ENCODE measurements around the gene RAD54L.
"Not testable (repeated sequence)": the region's sequence is repeated elsewhere in the genome, so short reads cannot be mapped to it uniquely, and the experiment has no call there.

Gene RAD54L

GRCh38 chr1:46288485-46289133 is 41.0 kb downstream of the RAD54L start:
- no peak for DNase-seq

- no peak for DNase-seq
These were observed 41.6 kb downstream of the RAD54L start for GRCh38 chr1:46289134-46289494.

- DNase-seq = no peak
These were observed 42.4 kb downstream of the RAD54L start for GRCh38 chr1:46289976-46290375.

GRCh38 chr1:46295306-46295705 is 47.7 kb downstream of the RAD54L start:
- DNase-seq = no peak

GRCh38 chr1:46298387-46298786 is 50.8 kb downstream of the RAD54L start:
- DNase-seq = no peak

GRCh38 chr1:46300673-46301405 is 53.3 kb downstream of the RAD54L start:
- peak; percentile 48 for DNase-seq

- no peak for DNase-seq
These were observed 53.8 kb downstream of the RAD54L start for GRCh38 chr1:46301406-46301807.

- DNase-seq = peak; percentile 75
These were observed 54.5 kb downstream of the RAD54L start for GRCh38 chr1:46301808-46302640.

GRCh38 chr1:46302641-46303037 is 55.1 kb downstream of the RAD54L start:
- no peak for DNase-seq

- DNase-seq = peak; percentile 96
These were observed 55.7 kb downstream of the RAD54L start, which contains the start of the genes LRRC41 and UQCRH for GRCh38 chr1:46303038-46303871. TSS of gene LRRC41 (minus strand) at chr1:46303616. CDS start at chr1:46303322, 294 bp downstream. TSS of gene UQCRH (plus strand) at chr1:46303698. CDS start at chr1:46303767, 69 bp downstream.

GRCh38 chr1:46303872-46304326 is 56.3 kb downstream of the RAD54L start:
- no peak for DNase-seq

GRCh38 chr1:46306159-46306530 is 58.6 kb downstream of the RAD54L start:
- DNase-seq = no peak

- DNase-seq = no peak
These were observed 62.0 kb downstream of the RAD54L start for GRCh38 chr1:46309401-46310159.

GRCh38 chr1:46310321-46310720 is 62.8 kb downstream of the RAD54L start:
- no peak for DNase-seq

- DNase-seq = no peak
These were observed 68.3 kb downstream of the RAD54L start for GRCh38 chr1:46315669-46316403.

GRCh38 chr1:46317323-46317722 is 69.8 kb downstream of the RAD54L start:
- no peak for DNase-seq

GRCh38 chr1:46319301-46319700 is 71.7 kb downstream of the RAD54L start:
- DNase-seq = not testable (repeated sequence)

- DNase-seq = not testable (repeated sequence)
These were observed 72.7 kb downstream of the RAD54L start for GRCh38 chr1:46319960-46320914.

GRCh38 chr1:46322191-46322590 is 74.6 kb downstream of the RAD54L start:
- DNase-seq = not testable (repeated sequence)

Data from right hindlimb (tissue), 1 donor.